NT2/D1 (cell line): ENCODE data around the gene TPP2.

Experiments
- SUZ12 ChIP-seq: IDR thresholded peaks from 2 replicates; pipeline ENCODE4 v1.6.1; 2011; ENCODE audit not compliant: insufficient read length, insufficient read depth; ENCODE audit errors: extremely low read depth
- YY1 ChIP-seq: IDR thresholded peaks from 2 replicates; pipeline ENCODE4 v1.6.1; 2011; ENCODE audit not compliant: insufficient read length, insufficient read depth
- ZNF274 ChIP-seq: IDR thresholded peaks from 2 replicates; pipeline ENCODE4 v1.6.1; 2011; ENCODE audit warnings: mild to moderate bottlenecking, low read depth, low read length

GRCh38 chr13:102698649-102698980 lies 101.8 kb downstream of the TPP2 start:
- TF ChIP-seq ZNF274, result no peak
- TF ChIP-seq YY1, result no peak
- no peak for TF ChIP-seq SUZ12
